SK-N-SH (cell line): ENCODE data around the gene DUSP1.

ENCODE experiments used
- EZH2phosphoT487 ChIP-seq: fragments of 200-600 bp; sonication (generic); IDR thresholded peaks from 2 replicates; pipeline ENCODE4 v1.6.1; 2017; ENCODE audit warnings: low read depth, mixed run types, mild to moderate bottlenecking, antibody characterized with exemption, moderate library complexity, borderline replicate concordance
- SMC3 ChIP-seq: IDR thresholded peaks from 2 replicates; pipeline ENCODE4 v1.6.1; 2012; ENCODE audit warnings: low read depth, low read length, improper control_type of control experiment

DNA sequence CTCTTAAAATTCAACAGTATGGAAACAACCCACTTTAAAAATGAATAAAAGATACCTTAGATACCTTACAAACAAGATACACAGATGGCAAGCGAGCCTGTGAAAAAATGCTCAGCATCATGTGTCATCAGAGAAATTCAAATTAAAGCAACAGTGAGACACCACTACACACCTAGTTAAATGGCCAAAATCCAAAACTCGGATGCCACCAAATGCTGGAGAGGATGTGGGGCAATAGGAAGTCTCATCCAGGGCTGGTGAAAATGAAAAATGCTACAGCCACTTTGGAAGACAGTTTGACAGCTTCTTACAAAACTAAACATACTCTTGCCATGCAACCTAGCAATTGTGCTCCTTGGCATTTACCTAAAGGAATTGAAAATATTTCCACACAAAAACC is 17.9 kb downstream of the DUSP1 start:
- TF ChIP-seq SMC3 (no peak), EZH2phosphoT487 (no peak)
